HG02852 (cell line): ENCODE measurements around the gene CD47.

Experiments
- ATAC-seq: cut with Tn5 transposase; IDR thresholded peaks from one replicate; pipeline ENCODE4 v1.9.1; 2021; ENCODE audit warnings: mild to moderate bottlenecking, moderate library complexity; ENCODE audit not compliant: unreplicated experiment

The CD47 gene

GRCh38 chr3:108018552-108018951, 72.3 kb downstream of the CD47 start:
- no peak for ATAC-seq

- no peak for ATAC-seq
Observed at GRCh38 chr3:108017587-108017986, 73.2 kb downstream of the CD47 start.

GRCh38 chr3:108014943-108015342, 75.9 kb downstream of the CD47 start:
- ATAC-seq, result no peak

GRCh38 chr3:108013141-108014055, 77.4 kb downstream of the CD47 start:
- no peak for ATAC-seq

GRCh38 chr3:108012304-108012703, 78.5 kb downstream of the CD47 start:
- no peak for ATAC-seq

GRCh38 chr3:108011616-108012015, 79.2 kb downstream of the CD47 start:
- ATAC-seq, result no peak

- ATAC-seq, result peak; percentile 67
Observed at GRCh38 chr3:108008931-108009639, 81.7 kb downstream of the CD47 start.

GRCh38 chr3:108008106-108008505, 82.7 kb downstream of the CD47 start:
- ATAC-seq, result no peak

GRCh38 chr3:108006881-108007331, 83.9 kb downstream of the CD47 start:
- ATAC-seq, result no peak

GRCh38 chr3:108006077-108006771, 84.6 kb downstream of the CD47 start:
- no peak for ATAC-seq

GRCh38 chr3:108004647-108005046, 86.2 kb downstream of the CD47 start:
- no peak for ATAC-seq

GRCh38 chr3:108001457-108001856, 89.4 kb downstream of the CD47 start:
- ATAC-seq, result no peak

- ATAC-seq, result no peak
Observed at GRCh38 chr3:107999215-107999775, 91.5 kb downstream of the CD47 start.

GRCh38 chr3:107997671-107998070, 93.2 kb downstream of the CD47 start:
- ATAC-seq, result no peak

- no peak for ATAC-seq
Observed at GRCh38 chr3:107995823-107996222, 95.0 kb downstream of the CD47 start.

GRCh38 chr3:107994956-107995715, 95.7 kb downstream of the CD47 start:
- no peak for ATAC-seq

GRCh38 chr3:107994181-107994580, 96.7 kb downstream of the CD47 start:
- ATAC-seq, result no peak

GRCh38 chr3:107993771-107994170, 97.1 kb downstream of the CD47 start:
- no peak for ATAC-seq
